Activated effector memory CD4-positive, alpha-beta T cell treated with anti-CD3 and anti-CD28 coated beads, Interleukin-2, amount 50 U/mL, for 16 hours (primary cell): ENCODE measurements around the gene NSL1.
A peak's percentile ranks its signal among the peaks of the same experiment; 100 is the strongest.

Source experiments
- DNase-seq: peaks from one replicate; pipeline ENCODE4 v3.0.0-alpha.2; 2020

NSL1 gene

GRCh38 chr1:212683357-212683722 lies 108.2 kb downstream of the NSL1 start:
- DNase-seq, result peak; percentile 76

GRCh38 chr1:212680680-212681389 lies 110.7 kb downstream of the NSL1 start:
- DNase-seq, result no peak

- DNase-seq, result no peak
Observed at GRCh38 chr1:212678456-212679410, 112.8 kb downstream of the NSL1 start.

- DNase-seq, result no peak
Observed at GRCh38 chr1:212677573-212677972, 114.0 kb downstream of the NSL1 start.

- DNase-seq, result no peak
Observed at GRCh38 chr1:212677136-212677535, 114.4 kb downstream of the NSL1 start.
